Astrocyte of the spinal cord (primary cell): ENCODE results near the gene SYP.

Source experiments
- DNase-seq: peaks from one replicate; pipeline ENCODE4 v3.0.0; 2011; ENCODE audit warnings: low read depth, low spot score
- H3K4me3 ChIP-seq: 2 replicates; pipeline ENCODE4 v1.5.1; 2011; ENCODE audit warnings: low read depth, mild to moderate bottlenecking, low read length, moderate library complexity
- CTCF ChIP-seq: IDR thresholded peaks from 2 replicates; pipeline ENCODE4 v1.5.1; 2012; ENCODE audit warnings: low read depth, mild to moderate bottlenecking, low read length, inconsistent platforms
- in situ Hi-C: cut with HindIII; loops from 2 replicates; pipeline ENCODE4 v1.10.0; 2017; ENCODE audit warnings: low sequenced_read_pairs

The SYP gene

DNA sequence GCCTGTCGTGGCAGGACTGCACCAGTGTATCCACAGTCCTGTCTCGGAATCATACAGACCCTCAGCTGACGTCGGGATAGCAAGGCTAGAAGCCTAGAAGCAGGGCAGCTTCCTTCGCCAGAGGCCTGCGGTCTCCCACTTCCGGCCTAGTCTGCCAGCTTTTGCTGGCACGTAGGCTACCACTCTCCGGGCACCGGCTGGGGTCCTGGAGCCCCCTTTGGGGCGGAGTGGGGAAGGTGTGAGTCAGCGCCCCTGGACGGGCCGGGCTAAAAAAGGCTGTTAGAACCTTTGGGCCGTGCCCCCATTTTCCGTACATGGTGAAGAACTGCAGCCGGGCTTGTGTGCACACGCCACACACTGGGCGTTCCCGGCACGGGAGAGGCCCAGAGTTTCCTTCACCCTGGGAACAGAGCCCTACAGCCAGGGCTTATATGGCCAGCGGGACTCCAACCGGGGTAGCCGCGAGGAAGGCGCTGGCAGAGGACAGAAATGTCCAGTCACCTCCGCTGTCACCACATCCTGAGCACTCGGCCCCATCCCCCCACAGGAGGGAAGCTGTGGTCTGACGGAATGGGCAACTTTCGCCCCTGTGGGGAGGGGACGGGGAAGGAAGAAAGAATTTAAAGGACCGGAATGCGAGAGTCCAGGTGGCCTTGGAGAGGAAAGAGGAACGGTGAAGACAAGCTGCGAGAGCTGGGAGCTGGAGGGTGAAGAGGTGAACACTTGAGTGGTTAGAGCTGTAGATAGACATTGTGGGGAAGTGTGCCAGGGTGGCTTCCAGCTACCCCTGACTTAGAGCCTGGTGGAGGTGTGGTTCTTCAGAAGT lies 32.9 kb downstream of the SYP start:
- no peak for TF ChIP-seq CTCF
- peak; percentile 87 for DNase-seq
- H3K4me3 ChIP-seq = peak overlapping the region; percentile 38
- in situ Hi-C loops = no loop called here

DNA sequence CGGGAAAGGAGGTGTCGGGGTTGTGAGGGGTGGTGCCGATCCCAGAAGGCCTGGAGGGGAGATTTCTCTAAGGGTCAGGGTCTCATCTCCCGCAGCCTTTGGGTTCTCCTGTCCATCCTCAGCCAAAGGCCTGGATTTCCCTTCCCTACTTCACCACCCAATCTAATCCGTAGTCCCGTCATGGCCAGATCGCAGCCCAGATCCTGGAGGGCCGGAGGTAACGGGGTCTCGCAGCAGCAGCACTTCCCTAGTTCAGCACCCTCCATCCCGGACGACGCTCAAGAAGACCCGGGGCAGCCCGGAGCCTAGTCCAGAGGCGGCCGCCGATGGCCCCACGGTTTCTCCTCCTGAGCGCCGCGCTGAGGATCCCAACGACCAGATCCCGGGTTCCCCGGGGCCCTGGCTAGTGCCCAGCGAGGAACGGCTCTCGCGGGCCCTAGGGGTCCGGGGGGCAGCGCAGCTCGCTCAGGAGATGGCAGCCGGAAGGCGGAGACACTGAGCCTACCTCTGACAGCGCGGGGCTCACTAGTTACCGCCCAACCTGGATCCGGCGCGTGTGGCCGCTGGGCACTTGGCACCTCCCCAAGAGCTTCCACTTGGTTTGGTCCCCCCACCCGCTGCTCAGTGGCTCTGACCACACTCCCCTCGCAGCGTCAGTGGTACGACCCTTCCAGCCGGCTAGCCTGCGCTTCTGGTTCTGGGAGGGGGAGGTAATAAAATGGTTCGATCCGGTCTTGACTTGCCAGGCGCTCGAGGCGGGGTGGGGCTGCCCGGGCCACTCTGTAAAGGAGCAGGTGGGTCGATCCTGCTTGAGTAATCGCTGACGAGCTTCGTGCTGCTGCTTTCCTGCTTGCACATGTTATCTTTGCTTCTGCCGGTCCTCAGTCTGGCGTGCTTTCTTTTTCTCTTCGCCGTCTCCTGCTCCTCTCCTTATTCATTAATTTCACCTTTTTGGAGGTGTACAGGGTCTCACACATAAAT lies 33.8 kb downstream of the SYP start:
- peak; percentile 12 for TF ChIP-seq CTCF
- peak overlapping the region; percentile 38 for H3K4me3 ChIP-seq
- in situ Hi-C loops = no loop called here
- peak; percentile 77 for DNase-seq

DNA sequence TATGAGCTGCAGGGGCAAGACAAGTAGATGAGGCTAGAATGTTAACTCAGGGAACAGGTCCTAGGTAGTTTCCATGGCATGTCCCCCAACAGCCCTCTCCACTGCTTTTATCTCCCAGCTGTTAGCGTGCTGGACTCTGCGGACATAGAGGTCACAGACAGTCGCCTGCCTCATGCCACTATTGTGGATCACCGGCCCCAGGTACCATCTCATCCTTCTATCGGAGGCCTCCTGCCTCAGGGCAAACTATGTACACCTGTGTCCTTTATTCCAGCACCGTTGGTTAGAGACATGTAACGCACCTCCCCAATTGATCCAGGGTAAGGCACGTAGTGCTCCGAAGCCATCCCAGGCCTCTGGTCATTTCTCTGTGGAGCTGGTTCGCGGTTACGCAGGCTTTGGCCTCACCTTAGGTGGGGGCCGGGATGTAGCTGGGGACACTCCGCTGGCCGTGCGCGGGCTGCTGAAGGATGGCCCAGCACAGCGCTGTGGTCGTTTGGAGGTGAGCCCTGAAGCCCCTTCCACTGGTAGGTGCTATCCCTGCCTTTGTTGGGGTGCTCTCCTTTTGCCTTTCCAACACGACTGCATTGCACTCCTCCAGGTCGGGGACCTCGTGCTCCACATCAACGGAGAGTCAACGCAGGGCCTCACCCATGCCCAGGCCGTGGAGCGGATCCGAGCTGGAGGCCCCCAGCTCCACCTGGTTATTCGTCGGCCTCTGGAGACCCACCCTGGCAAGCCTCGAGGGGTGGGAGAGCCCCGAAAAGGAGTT lies 35.2 kb downstream of the SYP start:
- no peak for TF ChIP-seq CTCF
- in situ Hi-C loops = no loop called here
- no peak overlapping the region for H3K4me3 ChIP-seq
- no peak for DNase-seq

DNA sequence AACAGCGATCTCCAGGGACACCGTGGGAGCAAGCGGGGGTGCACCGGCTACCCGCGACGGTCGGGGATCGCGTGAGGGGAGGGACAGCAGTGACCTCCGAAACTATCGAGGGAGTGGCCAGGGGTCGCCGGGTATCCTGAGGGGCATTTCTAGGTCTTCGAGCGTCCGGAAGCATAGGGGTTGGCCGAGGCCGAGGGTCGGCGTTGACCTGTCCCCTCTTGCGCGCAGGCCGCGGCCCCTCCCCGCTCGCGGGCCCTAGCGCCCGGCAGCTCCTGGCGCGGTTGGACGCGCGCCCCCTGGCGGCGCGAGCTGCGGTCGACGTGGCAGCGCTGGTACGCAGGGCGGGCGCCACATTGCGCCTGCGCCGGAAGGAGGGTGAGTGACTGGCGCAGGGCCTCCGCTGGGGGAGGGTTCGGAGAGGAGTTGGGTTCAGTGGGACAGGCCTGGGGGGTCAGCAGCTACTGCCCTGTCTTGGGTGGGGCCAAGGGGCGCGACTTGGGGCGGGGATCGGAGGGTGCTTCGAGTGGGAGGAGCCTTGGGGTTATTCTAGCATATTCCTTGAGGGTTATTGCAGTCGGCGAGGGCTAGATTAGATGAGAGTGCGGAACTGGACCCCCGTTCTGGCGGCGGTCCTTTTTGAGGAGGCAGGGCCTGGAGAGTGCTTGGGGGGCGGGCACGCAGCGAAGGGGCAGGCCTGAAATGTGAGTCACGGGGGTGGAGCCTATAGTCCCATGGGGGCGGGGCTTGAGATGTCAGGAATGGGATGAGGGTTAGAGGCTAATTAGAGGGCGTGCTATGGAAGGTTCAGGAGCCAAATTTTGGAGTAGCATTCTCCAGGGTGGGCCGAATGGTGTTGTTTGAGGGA lies 36.2 kb downstream of the SYP start:
- peak; percentile 76 for DNase-seq

DNA sequence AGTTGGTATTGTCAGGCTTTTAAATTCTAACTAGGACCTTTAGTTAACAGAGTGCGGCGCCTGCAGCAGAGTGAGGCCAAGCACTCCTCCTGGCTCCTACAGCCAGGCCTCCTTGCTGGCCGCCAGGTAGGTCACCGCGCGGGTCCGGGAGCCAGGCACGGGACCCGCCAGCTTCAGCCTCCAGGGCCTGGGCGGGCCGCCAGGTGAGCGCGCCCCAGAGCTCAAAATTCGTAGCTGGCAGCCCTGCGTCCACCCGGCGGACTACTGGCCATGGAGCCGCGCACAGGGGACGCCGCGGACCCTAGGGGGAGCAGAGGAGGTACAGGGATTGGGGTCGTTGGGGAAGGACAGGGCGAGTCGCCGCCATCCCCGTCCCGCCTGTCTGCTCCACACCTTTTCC lies 37.4 kb downstream of the SYP start, which contains the start of gene MAGIX:
TSS of gene MAGIX (plus strand) at position 139 of the 400 bp plus-strand sequence. CDS start at position 271, 132 bp downstream.
- peak within 1 kb of the TSS; percentile 34 for H3K4me3 ChIP-seq
- in situ Hi-C loops = no loop called here
- TF ChIP-seq CTCF = no peak
- DNase-seq = no peak

More for the DNA sequence above, 36.2 kb downstream of the SYP start:
- H3K4me3 ChIP-seq = peak overlapping the region; percentile 34
- in situ Hi-C loops = no loop called here
- TF ChIP-seq CTCF = peak; percentile 46
